A549 (cell line): ENCODE results near the gene TRAF3IP1.

Experiments used
- CBX8 ChIP-seq: fragments of 200-600 bp; sonication (generic); IDR thresholded peaks from 2 replicates; pipeline ENCODE4 v1.6.1; 2016
- CHD4 ChIP-seq: fragments of 200-600 bp; sonication (generic); IDR thresholded peaks from 2 replicates; pipeline ENCODE4 v1.6.1; 2016; ENCODE audit warnings: antibody characterized with exemption, mild to moderate bottlenecking, borderline replicate concordance
- CTCF ChIP-seq: fragments of >200 bp; sonication (Bioruptor Twin); formaldehyde crosslinking; IDR thresholded peaks from 3 replicates; pipeline ENCODE4 v1.5.1; 2016
- EP300 ChIP-seq, 2 experiments: fragments of >200 bp; sonication (Bioruptor Twin); formaldehyde crosslinking; IDR thresholded peaks; 2 replicates in 1 of 2; 3 replicates in 1 of 2; pipeline ENCODE4 v1.6.1; 2016 to 2017
- MYC ChIP-seq: IDR thresholded peaks from 2 replicates; pipeline ENCODE4 v1.6.1; 2012; ENCODE audit warnings: mild to moderate bottlenecking, inconsistent platforms, low read length, improper control_type of control experiment, borderline replicate concordance
- POLR2A ChIP-seq: IDR thresholded peaks from 2 replicates; pipeline ENCODE4 v1.6.1; 2012; ENCODE audit warnings: mild to moderate bottlenecking, low read length
- USF2 ChIP-seq: fragments of 450-650 bp; IDR thresholded peaks from 2 replicates; pipeline ENCODE4 v1.6.1; 2014; ENCODE audit warnings: antibody characterized with exemption

- TF ChIP-seq POLR2A (no peak), CTCF (no peak), EP300 (IDR thresholded peaks at IDR 0.05) (no peak), MYC (no peak), CBX8 (no peak), CHD4 (no peak), USF2 (no peak)
Observed at GRCh38 chr2:238314576-238314975, 5.7 kb upstream of the TRAF3IP1 start.
